BJ (cell line): Measurements from ENCODE around the gene KIF6. TPM values are rescaled to one million over a fixed set of nuclear protein-coding genes. Genes with fewer than 3 reads are reported as not detected.

Source experiments
- CTCF ChIA-PET: fragments of 350-600 bp; formaldehyde crosslinking; extraction: SDS; loops from one replicate; lab custom pipeline; 2021; ENCODE audit warnings: antibody characterized with exemption, inconsistent platforms; lab: Yijun Ruan, JAX
- POLR2A ChIA-PET: fragments of 300-600 bp; sonication (Branson Sonifier 250); formaldehyde crosslinking; extraction: SDS; loops from one replicate; lab custom pipeline; 2021; ENCODE audit warnings: antibody characterized with exemption; lab: Charles Lee
- DNase-seq: peaks from one replicate; pipeline ENCODE4 v3.0.0-alpha.2; 2011; ENCODE audit warnings: low read depth
- H3K27me3 ChIP-seq: 2 replicates; pipeline ENCODE4 v1.6.0; 2011; ENCODE audit warnings: low read length; ENCODE audit not compliant: control insufficient read depth, insufficient read depth
- H3K36me3 ChIP-seq: 2 replicates; pipeline ENCODE4 v1.5.1; 2011; ENCODE audit warnings: low read length; ENCODE audit not compliant: control insufficient read depth, insufficient read depth
- H3K4me3 ChIP-seq: 2 replicates; pipeline ENCODE4 v1.5.1; 2011; ENCODE audit warnings: low read depth, mild to moderate bottlenecking, control low read depth, low read length
- polyA plus RNA-seq: library from polyadenylated mRNA; depleted of rRNA; stranded (reverse); fragments of >200 nt; gene quantifications from 2 replicates; pipeline ENCODE4 v1.2.3, GENCODE V29; 2011
- TF ChIP-seq, protein P1 (sequence below): IDR thresholded peaks from 2 replicates; pipeline ENCODE4 v1.5.1; 2011; ENCODE audit warnings: low read depth, mild to moderate bottlenecking, control low read depth, inconsistent platforms, low read length, moderate library complexity; ENCODE audit not compliant: insufficient read depth

KIF6 gene
- polyA plus RNA-seq, 1 experiment: 0.56 TPM

DNA sequence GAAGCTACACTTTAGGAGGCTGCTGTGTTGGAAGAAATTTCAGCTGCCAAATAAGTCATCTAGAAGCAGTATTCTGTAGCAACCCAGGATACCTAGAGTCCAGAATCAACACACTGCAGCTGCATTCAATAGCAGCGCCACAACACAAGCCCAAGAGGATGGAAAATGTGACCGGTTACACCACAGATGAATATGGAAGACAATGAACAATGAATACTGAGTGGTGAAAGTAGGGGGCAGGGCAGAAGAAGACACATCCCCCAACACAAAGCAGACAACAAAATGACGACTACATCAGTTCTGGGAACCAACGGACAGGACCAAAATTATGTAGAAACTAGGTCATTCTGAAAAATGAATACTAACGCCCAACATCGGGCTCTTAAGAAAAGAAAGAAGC lies 38.2 kb downstream of the KIF6 start:
- no peak for DNase-seq
- H3K27me3 ChIP-seq: no peaks in the 10 kb centered on the region
- ChIA-PET POLR2A (no interaction called here), CTCF (no interaction called here)
- H3K36me3 ChIP-seq: no peaks in the 10 kb centered on the region
- TF ChIP-seq, protein P1, sequence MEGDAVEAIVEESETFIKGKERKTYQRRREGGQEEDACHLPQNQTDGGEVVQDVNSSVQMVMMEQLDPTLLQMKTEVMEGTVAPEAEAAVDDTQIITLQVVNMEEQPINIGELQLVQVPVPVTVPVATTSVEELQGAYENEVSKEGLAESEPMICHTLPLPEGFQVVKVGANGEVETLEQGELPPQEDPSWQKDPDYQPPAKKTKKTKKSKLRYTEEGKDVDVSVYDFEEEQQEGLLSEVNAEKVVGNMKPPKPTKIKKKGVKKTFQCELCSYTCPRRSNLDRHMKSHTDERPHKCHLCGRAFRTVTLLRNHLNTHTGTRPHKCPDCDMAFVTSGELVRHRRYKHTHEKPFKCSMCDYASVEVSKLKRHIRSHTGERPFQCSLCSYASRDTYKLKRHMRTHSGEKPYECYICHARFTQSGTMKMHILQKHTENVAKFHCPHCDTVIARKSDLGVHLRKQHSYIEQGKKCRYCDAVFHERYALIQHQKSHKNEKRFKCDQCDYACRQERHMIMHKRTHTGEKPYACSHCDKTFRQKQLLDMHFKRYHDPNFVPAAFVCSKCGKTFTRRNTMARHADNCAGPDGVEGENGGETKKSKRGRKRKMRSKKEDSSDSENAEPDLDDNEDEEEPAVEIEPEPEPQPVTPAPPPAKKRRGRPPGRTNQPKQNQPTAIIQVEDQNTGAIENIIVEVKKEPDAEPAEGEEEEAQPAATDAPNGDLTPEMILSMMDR: no peak
- no peak overlapping the region for H3K4me3 ChIP-seq

DNA sequence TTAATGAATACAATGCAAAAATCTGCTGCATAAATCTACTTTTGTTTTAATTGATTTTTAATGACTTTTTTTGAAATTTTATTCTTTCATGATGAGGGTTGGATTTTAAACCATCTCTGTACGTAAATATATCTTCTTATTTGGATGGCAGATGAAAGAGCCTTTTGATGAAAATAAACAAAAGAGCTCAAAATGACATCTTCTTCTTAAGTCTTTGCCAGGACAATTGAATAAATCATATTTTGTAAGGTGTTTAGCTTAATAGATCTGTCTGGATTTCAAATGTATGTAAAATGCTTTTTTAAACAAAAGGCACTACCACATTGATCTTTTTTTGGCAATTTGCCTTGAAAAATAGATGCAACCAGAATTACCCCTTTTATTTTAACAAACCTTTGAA lies 39.3 kb downstream of the KIF6 start:
- Histone ChIP-seq H3K4me3 (no peak overlapping the region), H3K27me3 (no peaks in the 10 kb centered on the region), H3K36me3 (no peaks in the 10 kb centered on the region)
- TF ChIP-seq, protein P1: no peak
- DNase-seq: no peak
- ChIA-PET POLR2A (no interaction called here), CTCF (interaction anchor here (1.6 kb wide), 1 partner anchor 13 kb away, joined by 5 read pairs; no protein-coding TSS in a partner anchor)

DNA sequence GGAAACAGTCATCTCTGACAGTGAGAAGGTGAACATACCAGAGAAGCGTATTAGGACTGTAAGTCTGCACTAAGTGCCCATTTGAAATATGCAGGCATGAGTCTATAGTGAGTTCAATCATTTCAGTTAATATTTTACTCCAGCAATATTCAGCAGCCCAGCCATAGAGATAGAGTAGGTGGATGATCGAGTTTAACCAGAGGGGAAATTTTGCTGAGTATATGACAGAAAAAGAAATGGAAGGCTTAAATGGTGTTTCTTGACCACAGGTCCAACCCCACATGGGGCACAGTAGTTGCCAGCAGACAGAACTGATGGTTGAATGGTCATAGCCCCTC lies 39.8 kb downstream of the KIF6 start:
- TF ChIP-seq, protein P1: no peak
- CTCF ChIA-PET: interaction anchor here (1.6 kb wide), 1 partner anchor 13 kb away, joined by 5 read pairs; no protein-coding TSS in a partner anchor
- Histone ChIP-seq H3K27me3 (no peaks in the 10 kb centered on the region), H3K4me3 (no peak overlapping the region), H3K36me3 (no peaks in the 10 kb centered on the region)
- POLR2A ChIA-PET: no interaction called here
- DNase-seq: no peak

DNA sequence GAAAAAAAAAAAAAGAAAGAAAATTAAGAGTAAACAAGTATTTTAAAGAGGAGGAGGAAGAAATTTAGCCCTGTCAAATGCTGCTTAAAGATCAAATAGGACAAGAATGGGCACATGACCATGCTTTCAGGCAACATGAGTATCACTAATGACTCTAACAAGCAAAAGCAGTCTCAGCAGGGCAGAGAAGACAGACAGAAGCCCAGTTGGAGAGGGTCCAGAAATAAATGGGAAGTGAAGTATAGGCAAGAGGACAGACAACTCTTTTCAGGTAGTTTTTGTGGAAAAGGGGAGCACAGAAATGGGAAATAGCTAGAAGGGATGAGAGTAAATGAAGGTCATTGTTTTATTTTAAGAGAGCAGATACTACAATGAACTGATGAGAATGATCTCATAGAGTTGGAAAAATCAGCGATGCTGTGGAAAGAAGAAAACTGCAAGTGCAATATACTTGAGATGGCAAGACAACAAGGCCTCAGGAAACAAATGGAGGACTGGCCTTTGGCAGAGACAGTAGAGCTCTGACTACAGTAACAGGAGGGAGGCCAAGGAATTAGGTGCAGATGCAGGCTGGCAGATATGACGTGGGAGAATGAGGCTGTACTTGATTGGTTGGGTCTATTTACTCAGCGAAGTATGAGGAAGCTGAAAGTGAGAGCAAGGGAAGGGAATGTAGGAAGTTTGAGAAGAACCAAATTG lies 40.3 kb downstream of the KIF6 start:
- no peaks in the 10 kb centered on the region for H3K36me3 ChIP-seq
- ChIA-PET POLR2A (no interaction called here), CTCF (interaction anchor here (1.6 kb wide), 1 partner anchor 12 kb away, joined by 5 read pairs; no protein-coding TSS in a partner anchor)
- no peak overlapping the region for H3K4me3 ChIP-seq
- no peak for DNase-seq
- TF ChIP-seq, protein P1: no peak
- H3K27me3 ChIP-seq: no peaks in the 10 kb centered on the region

DNA sequence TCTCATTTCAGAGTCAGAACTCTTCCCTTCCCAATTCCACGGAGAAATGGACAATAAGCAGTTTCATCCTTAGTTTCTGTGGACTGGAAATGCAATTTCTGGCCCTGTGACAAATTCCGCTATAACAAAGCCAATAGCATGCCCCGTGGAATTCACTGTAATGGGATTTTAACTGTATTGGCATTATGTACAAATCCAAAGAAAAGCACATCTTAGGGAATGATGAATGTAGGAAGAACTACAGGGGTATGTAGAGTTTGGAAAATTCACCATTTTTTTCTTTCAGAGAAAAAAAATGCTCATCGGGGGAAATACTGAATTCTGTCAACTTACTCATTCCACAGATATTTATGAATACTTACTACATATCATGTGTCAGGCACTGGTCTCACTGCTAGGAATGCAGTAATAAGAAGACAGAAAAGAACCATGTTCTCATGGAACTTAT lies 43.5 kb downstream of the KIF6 start:
- TF ChIP-seq, protein P1: no peak
- POLR2A ChIA-PET: no interaction called here
- no peaks in the 10 kb centered on the region for H3K36me3 ChIP-seq
- DNase-seq: no peak
- no peak overlapping the region for H3K4me3 ChIP-seq
- no peaks in the 10 kb centered on the region for H3K27me3 ChIP-seq
- CTCF ChIA-PET: no interaction called here
